Ishikawa (cell line): ENCODE data around the gene B3GNT8.

ENCODE experiments used
- CEBPB ChIP-seq: IDR thresholded peaks from 2 replicates; pipeline ENCODE4 v1.6.1; 2012
- CREB1 ChIP-seq: IDR thresholded peaks from 2 replicates; pipeline ENCODE4 v1.6.1; 2012; ENCODE audit warnings: low read depth
- EGR1 ChIP-seq: IDR thresholded peaks from 2 replicates; pipeline ENCODE4 v1.6.1; 2012
- EP300 ChIP-seq: IDR thresholded peaks from 2 replicates; pipeline ENCODE4 v1.6.1; 2012; ENCODE audit warnings: borderline replicate concordance
- FOXM1 ChIP-seq: IDR thresholded peaks from 2 replicates; pipeline ENCODE4 v1.6.1; 2012; ENCODE audit warnings: low read depth, borderline replicate concordance
- MAX ChIP-seq: IDR thresholded peaks from 2 replicates; pipeline ENCODE4 v1.6.1; 2012
- NFIC ChIP-seq: IDR thresholded peaks from 2 replicates; pipeline ENCODE4 v1.6.1; 2012
- RAD21 ChIP-seq: IDR thresholded peaks from 2 replicates; pipeline ENCODE4 v1.6.1; 2012; ENCODE audit warnings: low read depth
- REST ChIP-seq: IDR thresholded peaks from 2 replicates; pipeline ENCODE4 v1.6.1; 2012; ENCODE audit warnings: low read depth, mild to moderate bottlenecking
- TAF1 ChIP-seq: IDR thresholded peaks from 2 replicates; pipeline ENCODE4 v1.6.1; 2012; ENCODE audit warnings: low read depth, mild to moderate bottlenecking
- TCF12 ChIP-seq: IDR thresholded peaks from 2 replicates; pipeline ENCODE4 v1.6.1; 2012; ENCODE audit warnings: low read depth
- TEAD4 ChIP-seq: IDR thresholded peaks from 2 replicates; pipeline ENCODE4 v1.6.1; 2012
- USF1 ChIP-seq: IDR thresholded peaks from 2 replicates; pipeline ENCODE4 v1.6.1; 2012
- YY1 ChIP-seq: IDR thresholded peaks from 2 replicates; pipeline ENCODE4 v1.6.1; 2012; ENCODE audit warnings: low read depth
- ZBTB7A ChIP-seq: IDR thresholded peaks from 2 replicates; pipeline ENCODE4 v1.6.1; 2012; ENCODE audit warnings: low read depth

The B3GNT8 gene

DNA sequence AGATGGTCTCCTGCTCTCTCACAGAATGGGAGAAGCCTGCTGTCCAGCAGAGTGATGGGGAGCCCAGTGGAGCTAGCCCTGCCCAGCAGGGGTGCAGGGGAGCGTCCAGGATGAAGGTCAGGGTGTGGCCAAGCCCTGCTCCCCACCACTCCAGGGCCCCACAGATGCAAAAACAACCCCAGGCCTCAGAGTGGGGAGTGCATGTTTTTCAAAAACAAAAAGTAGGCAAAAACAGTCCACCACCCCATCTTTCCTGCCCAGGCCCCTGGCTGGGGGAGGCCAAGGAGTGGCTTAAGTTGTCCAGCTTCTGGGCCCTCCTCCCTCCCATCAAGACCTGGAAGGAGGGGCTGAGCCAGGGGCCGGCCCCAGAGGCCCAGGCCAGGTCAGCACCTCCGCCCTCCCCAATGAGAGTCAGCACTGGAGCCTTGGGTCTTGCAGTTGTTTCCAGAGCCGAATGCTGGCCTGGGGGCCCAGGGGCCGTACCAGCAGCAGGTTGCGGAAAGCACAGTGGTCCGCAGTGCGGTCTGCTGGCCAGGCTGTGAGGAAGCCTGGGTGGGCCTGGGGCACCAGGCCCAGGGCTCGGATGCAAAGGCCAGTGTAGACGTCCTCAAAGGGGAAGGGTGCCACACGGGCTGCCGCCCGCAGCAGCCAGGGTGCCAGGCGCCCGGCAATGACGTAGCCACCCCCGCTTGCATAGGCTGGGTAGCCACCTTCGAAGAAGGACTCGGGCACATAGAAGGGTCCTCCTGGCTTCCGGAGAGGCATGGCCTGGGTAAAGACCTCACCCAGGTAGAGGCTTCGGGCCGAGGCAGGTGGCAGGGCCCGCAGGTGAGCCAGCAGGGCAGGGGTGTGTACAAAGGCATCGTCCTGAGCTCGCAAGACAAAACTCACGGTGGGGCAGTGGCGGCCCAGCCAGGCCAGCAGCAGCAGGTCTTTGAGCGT lies 1.7 kb downstream of the B3GNT8 start:
- TF ChIP-seq TAF1: no peak
- TF ChIP-seq RAD21: no peak
- TF ChIP-seq TEAD4: no peak
- no peak for TF ChIP-seq REST
- no peak for TF ChIP-seq EP300
- TF ChIP-seq NFIC: no peak
- TF ChIP-seq CEBPB: no peak
- no peak for TF ChIP-seq ZBTB7A
- no peak for TF ChIP-seq USF1
- no peak for TF ChIP-seq MAX
- TF ChIP-seq YY1: no peak
- TF ChIP-seq CREB1: no peak
- no peak for TF ChIP-seq EGR1
- TF ChIP-seq TCF12: no peak
- TF ChIP-seq FOXM1: no peak

GRCh38 chr19:41424335-41425173 lies 2.6 kb downstream of the B3GNT8 start:
- TF ChIP-seq YY1 (no peak), NFIC (no peak), TAF1 (no peak), FOXM1 (no peak), CREB1 (no peak), CEBPB (no peak), EP300 (no peak)

DNA sequence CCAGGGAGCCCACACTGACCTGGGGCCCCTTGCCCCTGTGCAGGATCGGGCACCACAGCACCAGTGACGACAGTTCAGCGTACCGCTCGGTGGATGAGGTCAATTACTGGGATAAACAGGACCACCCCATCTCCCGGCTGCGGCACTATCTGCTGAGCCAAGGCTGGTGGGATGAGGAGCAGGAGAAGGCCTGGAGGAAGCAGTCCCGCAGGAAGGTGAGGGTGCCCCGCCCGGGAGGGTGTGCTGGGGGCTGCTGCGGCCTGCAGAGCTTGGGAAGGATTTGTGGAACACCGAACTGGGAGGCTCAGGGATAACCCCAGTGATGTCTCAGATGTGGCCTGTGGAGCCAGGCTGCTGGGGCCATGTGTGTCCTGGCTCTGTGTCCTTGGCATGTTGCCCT lies 4.2 kb downstream of the B3GNT8 start:
- TF ChIP-seq USF1 (no peak), TAF1 (no peak)

DNA sequence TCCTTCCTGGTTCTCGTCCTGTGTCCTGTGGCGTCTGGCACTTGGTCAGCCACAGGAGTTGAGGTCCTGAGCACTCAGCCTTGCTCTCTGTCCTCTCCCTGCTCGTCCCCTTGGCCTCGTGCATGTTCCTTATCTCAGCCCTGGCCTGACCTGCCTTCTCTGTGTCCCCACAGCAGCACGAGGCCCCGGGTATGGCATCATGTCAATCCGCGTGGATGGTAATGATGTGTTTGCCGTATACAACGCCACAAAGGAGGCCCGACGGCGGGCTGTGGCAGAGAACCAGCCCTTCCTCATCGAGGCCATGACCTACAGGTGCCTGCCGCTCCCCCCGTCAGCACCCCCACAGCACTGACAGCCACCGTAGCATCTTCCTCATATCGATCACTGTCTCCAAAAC lies 4.7 kb downstream of the B3GNT8 start:
- no peak for TF ChIP-seq CREB1
- no peak for TF ChIP-seq ZBTB7A

- TF ChIP-seq CREB1 (no peak), REST (no peak), EP300 (no peak), CEBPB (no peak), TCF12 (no peak), YY1 (no peak), RAD21 (no peak), TEAD4 (no peak)
Measured at GRCh38 chr19:41421973-41422372, 5.2 kb downstream of the B3GNT8 start.

DNA sequence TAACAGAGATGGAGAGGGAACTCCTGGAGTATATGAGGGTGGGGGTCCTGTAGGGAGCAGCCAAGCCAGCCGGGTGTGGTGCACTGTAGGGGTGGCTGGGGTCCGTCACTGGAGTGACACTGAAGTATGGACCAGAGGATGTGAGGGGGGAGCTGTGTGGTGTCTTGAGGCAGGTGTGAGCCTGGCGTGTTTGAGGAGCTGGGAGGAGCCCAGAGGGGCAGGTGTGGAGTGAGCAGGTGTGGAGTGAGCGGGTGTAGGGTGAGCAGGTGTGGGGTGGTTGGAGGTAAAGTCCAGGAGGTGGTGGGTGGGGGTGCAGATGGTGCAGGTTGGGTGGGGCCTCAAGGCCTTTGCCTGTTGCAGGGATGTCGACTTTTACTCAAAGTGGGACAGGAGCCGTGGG lies 5.9 kb downstream of the B3GNT8 start:
- TF ChIP-seq TEAD4: no peak
- TF ChIP-seq ZBTB7A: no peak
- no peak for TF ChIP-seq FOXM1
- TF ChIP-seq MAX: no peak
- no peak for TF ChIP-seq TCF12
- no peak for TF ChIP-seq CREB1
- no peak for TF ChIP-seq USF1
- TF ChIP-seq RAD21: no peak
- no peak for TF ChIP-seq EGR1
- no peak for TF ChIP-seq YY1
- TF ChIP-seq TAF1: no peak
- no peak for TF ChIP-seq NFIC
- no peak for TF ChIP-seq REST
- no peak for TF ChIP-seq EP300
